ENCODE measurements around the gene EML6. TPM values are rescaled to one million over a fixed set of nuclear protein-coding genes. Genes with fewer than 3 reads are reported as not detected.

EML6 gene
- total and polyA plus RNA-seq, 2 of the 8 experiments (the other 6 are each of a cell fraction or from before 2014, with no cell fraction given), result 1.2 to 1.6 TPM

GRCh38 chr2:54839461-54840255 lies 116.2 kb downstream of the EML6 start:
- DNase-seq (ENCODE audit: low read depth in 1 of 2, low spot score in 2 of 2) (no peak), FAIRE-seq (no peak)
- no peak overlapping the region for H2BK20ac ChIP-seq (ENCODE audit: low read length)
- no peak overlapping the region for H2BK15ac ChIP-seq (ENCODE audit: low read length)
- no peak overlapping the region for H4K91ac ChIP-seq (replicated peaks; ENCODE audit: insufficient read length, low read length)
- H4K20me1 ChIP-seq (replicated peaks in 1 of 2; ENCODE audit: control insufficient read depth in 1 of 2, insufficient read depth in 2 of 2, low read length in 2 of 2), result no peaks in the 10 kb centered on the region
- H2BK12ac ChIP-seq (ENCODE audit: low read depth, low read length), result no peak overlapping the region
- POLR2A ChIA-PET (ENCODE audit: partially characterized antibody), result no interaction called here
- H2AK5ac ChIP-seq (ENCODE audit: low read depth, low read length), result no peak overlapping the region
- 80% methylated on average over 6 of the region's 6 CpGs; no CpG with 5 or more reads in 1 of the 2 experiments for WGBS, 2 experiments (ENCODE audit: extremely low coverage in 1 of 2, insufficient coverage in 1 of 2, insufficient read length in 1 of 2, insufficient replicate concordance in 2 of 2, low coverage in 1 of 2, low lambda C conversion rate in 2 of 2, missing lambda C conversion rate in 1 of 2)
- H3K27ac ChIP-seq (ENCODE audit: low read depth, low read length), result no peak overlapping the region
- TF ChIP-seq SP4 (IDR thresholded peaks at IDR 0.05; ENCODE audit: low read length) (no peak), E2F6 (IDR thresholded peaks at IDR 0.05) (peak; percentile 17; the same call in 1 of the 2 replicates), CREB1 (IDR thresholded peaks at IDR 0.05) (no peak), SIX5 (IDR thresholded peaks at IDR 0.05; ENCODE audit: low read depth, low read length) (no peak), BACH1 (IDR thresholded peaks at IDR 0.05; ENCODE audit: low read length) (no peak)
- H3K18ac ChIP-seq (ENCODE audit: extremely low read depth, low read length), result no peak overlapping the region
- CTCF ChIA-PET (ENCODE audit: partially characterized antibody), result interaction anchor here (0.6 to 4.7 kb wide), 39 partner anchors 8 to 733 kb away, joined by 3 to 34 read pairs (median 5); no protein-coding TSS in a partner anchor
- no peak overlapping the region for H2BK120ac ChIP-seq (replicated peaks; ENCODE audit: low read depth, low read length)
- H3K79me1 ChIP-seq (ENCODE audit: low read depth, low read length), result no peaks in the 10 kb centered on the region
- no peak overlapping the region for H3K4ac ChIP-seq (replicated peaks; ENCODE audit: insufficient read length, low read depth, low read length)
- H3K9ac ChIP-seq (replicated peaks in 1 of 4; ENCODE audit: extremely low read depth in 1 of 4, low read depth in 3 of 4, low read length in 3 of 4), result no peak overlapping the region
- H3K23ac ChIP-seq (ENCODE audit: insufficient read length), result no peak overlapping the region
- H3K23me2 ChIP-seq (ENCODE audit: low read depth, low read length), result no peaks in the 10 kb centered on the region; the same call in 1 of the 2 replicates
- no peaks in the 10 kb centered on the region for H3K9me3 ChIP-seq (ENCODE audit: insufficient read depth in 2 of 2, low read depth in 1 of 2, low read length in 1 of 2)
- H3K14ac ChIP-seq (ENCODE audit: insufficient read length), result no peak overlapping the region
- H3K27me3 ChIP-seq (replicated peaks in 1 of 4; ENCODE audit: control insufficient read depth in 3 of 4, extremely low read depth in 1 of 4, insufficient read depth in 3 of 4, low read length in 3 of 4), result no peaks in the 10 kb centered on the region; a peak in 2 of 7 replicates
- no peak overlapping the region for H2BK5ac ChIP-seq (ENCODE audit: low read depth, low read length)
- H4K5ac ChIP-seq (ENCODE audit: insufficient read length, low read depth, low read length), result no peak overlapping the region
- H3K4me1 ChIP-seq (replicated peaks in 1 of 4; ENCODE audit: control insufficient read depth in 3 of 4, insufficient read depth in 4 of 4, low read length in 3 of 4), result no peaks in the 10 kb centered on the region
- no peak overlapping the region for H3K4me3 ChIP-seq (ENCODE audit: extremely low read depth in 1 of 4, insufficient read depth in 2 of 4, low read depth in 3 of 4, low read length in 4 of 4)
- H2AFZ ChIP-seq (ENCODE audit: low read length), result peak overlapping the region; percentile 38; the same call in 1 of the 2 replicates
- no peak overlapping the region for H3K4me2 ChIP-seq (ENCODE audit: insufficient read depth in 1 of 2, low read depth in 2 of 2, low read length in 2 of 2)
- H4K8ac ChIP-seq (ENCODE audit: extremely low read depth, insufficient read depth, low read length), result no peak overlapping the region
- H3K79me2 ChIP-seq (ENCODE audit: control insufficient read depth in 1 of 2, insufficient read depth in 2 of 2, low read length in 2 of 2), result no peaks in the 10 kb centered on the region
- no peaks in the 10 kb centered on the region for H3K36me3 ChIP-seq (ENCODE audit: control insufficient read depth in 2 of 4, insufficient read depth in 4 of 4, low read length in 3 of 4)
- H3K56ac ChIP-seq (replicated peaks; ENCODE audit: insufficient read length, low read depth, low read length), result no peak overlapping the region
